Sigmoid colon (tissue), 4 donors: ENCODE results near the gene EVL.

ENCODE experiments used
- EP300 ChIP-seq, 4 donors: sonication (generic); formaldehyde crosslinking; IDR thresholded peaks; one replicate each; pipeline ENCODE4 v1.6.1; 2017; ENCODE audit warnings: antibody characterized with exemption in 4 of 4
- POLR2A ChIP-seq, 2 donors: fragments of 450-650 bp; IDR thresholded peaks; one replicate each; pipeline ENCODE4 v1.6.1; 2016; ENCODE audit warnings: antibody characterized with exemption in 2 of 2, mild to moderate bottlenecking in 2 of 2, moderate library complexity in 2 of 2
- TF ChIP-seq, protein P1 (sequence below), 4 experiments: fragments of 450-650 bp in 3 of 4; fragments of 200-600 bp in 1 of 4; IDR thresholded peaks; one replicate each; pipeline ENCODE4 v1.5.1; 2016 to 2019; ENCODE audit warnings: antibody characterized with exemption in 4 of 4, mild to moderate bottlenecking in 3 of 4, moderate library complexity in 2 of 4

GRCh38 chr14:100108042-100108825 is 43.0 kb downstream of the EVL start:
- TF ChIP-seq, protein P1, sequence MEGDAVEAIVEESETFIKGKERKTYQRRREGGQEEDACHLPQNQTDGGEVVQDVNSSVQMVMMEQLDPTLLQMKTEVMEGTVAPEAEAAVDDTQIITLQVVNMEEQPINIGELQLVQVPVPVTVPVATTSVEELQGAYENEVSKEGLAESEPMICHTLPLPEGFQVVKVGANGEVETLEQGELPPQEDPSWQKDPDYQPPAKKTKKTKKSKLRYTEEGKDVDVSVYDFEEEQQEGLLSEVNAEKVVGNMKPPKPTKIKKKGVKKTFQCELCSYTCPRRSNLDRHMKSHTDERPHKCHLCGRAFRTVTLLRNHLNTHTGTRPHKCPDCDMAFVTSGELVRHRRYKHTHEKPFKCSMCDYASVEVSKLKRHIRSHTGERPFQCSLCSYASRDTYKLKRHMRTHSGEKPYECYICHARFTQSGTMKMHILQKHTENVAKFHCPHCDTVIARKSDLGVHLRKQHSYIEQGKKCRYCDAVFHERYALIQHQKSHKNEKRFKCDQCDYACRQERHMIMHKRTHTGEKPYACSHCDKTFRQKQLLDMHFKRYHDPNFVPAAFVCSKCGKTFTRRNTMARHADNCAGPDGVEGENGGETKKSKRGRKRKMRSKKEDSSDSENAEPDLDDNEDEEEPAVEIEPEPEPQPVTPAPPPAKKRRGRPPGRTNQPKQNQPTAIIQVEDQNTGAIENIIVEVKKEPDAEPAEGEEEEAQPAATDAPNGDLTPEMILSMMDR (IDR thresholded peaks at IDR 0.05), result peak; percentile 79 to 91 (median 84)
- TF ChIP-seq POLR2A (IDR thresholded peaks at IDR 0.05) (no peak), EP300 (IDR thresholded peaks at IDR 0.05) (no peak)
